PC-3 (cell line): Measurements from ENCODE around the gene SRRM3. TPM values are rescaled to one million over a fixed set of nuclear protein-coding genes. Genes with fewer than 3 reads are reported as not detected.

Source experiments
- ATAC-seq: fragments of 200-7000 bp; cut with Tn5 transposase; 2 replicates; pipeline ENCODE4 v1.9.1; 2020; ENCODE audit warnings: mild to moderate bottlenecking, moderate library complexity
- BruUV-seq: library from RNA; stranded (reverse); fragments of 400-500 nt; replicated peaks from 2 replicates; lab custom pipeline; 2021; lab: Mats Ljungman, UMichigan
- CTCF ChIA-PET: fragments of 300-600 bp; sonication (Branson Sonifier 250); formaldehyde crosslinking; loops from one replicate; lab custom pipeline; 2022; ENCODE audit warnings: antibody characterized with exemption; lab: Charles Lee
- POLR2A ChIA-PET: fragments of 300-600 bp; sonication (Branson Sonifier 250); formaldehyde crosslinking; loops from one replicate; lab custom pipeline; 2022; ENCODE audit warnings: antibody characterized with exemption; ENCODE audit not compliant: unreplicated experiment; lab: Charles Lee
- DNase-seq: peaks from one replicate; pipeline ENCODE4 v3.0.0-alpha.2; 2015
- H2AFZ ChIP-seq: fragments of 300-600 bp; sonication (generic); 2 replicates; pipeline ENCODE4 v1.6.0; 2016; ENCODE audit warnings: antibody characterized with exemption, low read length
- H3F3A ChIP-seq: fragments of 300-600 bp; sonication (generic); one replicate; pipeline ENCODE4 v1.6.0; 2017; ENCODE audit warnings: antibody characterized with exemption, low read length, control low read depth, mild to moderate bottlenecking; ENCODE audit not compliant: unreplicated experiment
- H3K27ac ChIP-seq: fragments of 300-600 bp; sonication (generic); 2 replicates; pipeline ENCODE4 v1.5.1; 2016; ENCODE audit warnings: mild to moderate bottlenecking, low read length
- H3K27me3 ChIP-seq: fragments of 300-600 bp; sonication (generic); 2 replicates; pipeline ENCODE4 v1.6.1; 2016; ENCODE audit warnings: low read length, mixed read lengths
- H3K36me3 ChIP-seq: fragments of 300-600 bp; sonication (generic); 2 replicates; pipeline ENCODE4 v1.6.1; 2016; ENCODE audit warnings: low read depth, mixed run types, low read length, mixed read lengths
- H3K4me1 ChIP-seq: fragments of 300-600 bp; sonication (generic); 2 replicates; pipeline ENCODE4 v1.5.1; 2016; ENCODE audit warnings: low read length; ENCODE audit not compliant: insufficient read depth
- H3K4me2 ChIP-seq: fragments of 300-600 bp; sonication (generic); 2 replicates; pipeline ENCODE4 v1.6.0; 2016; ENCODE audit warnings: low read length
- H3K4me3 ChIP-seq: fragments of 300-600 bp; sonication (generic); 2 replicates; pipeline ENCODE4 v1.5.1; 2016; ENCODE audit warnings: mild to moderate bottlenecking, low read length, mixed read lengths
- H3K79me2 ChIP-seq: fragments of 300-600 bp; sonication (generic); 2 replicates; pipeline ENCODE4 v1.6.1; 2017; ENCODE audit warnings: low read length, mixed read lengths
- H3K9ac ChIP-seq: fragments of 300-600 bp; sonication (generic); 2 replicates; pipeline ENCODE4 v1.6.0; 2016; ENCODE audit warnings: mild to moderate bottlenecking, low read length
- H3K9me2 ChIP-seq: fragments of 300-600 bp; sonication (generic); replicated peaks from 2 replicates; pipeline ENCODE4 v1.6.1; 2016; ENCODE audit warnings: mixed run types, low read length, mixed read lengths
- H3K9me3 ChIP-seq: fragments of 300-600 bp; sonication (generic); 2 replicates; pipeline ENCODE4 v1.6.1; 2016; ENCODE audit warnings: low read length, mixed read lengths
- H4K20me1 ChIP-seq: fragments of 300-600 bp; sonication (generic); 2 replicates; pipeline ENCODE4 v1.6.1; 2016; ENCODE audit warnings: low read length, mixed read lengths
- EZH2 ChIP-seq: fragments of 300-600 bp; sonication (generic); IDR thresholded peaks from one replicate; pipeline ENCODE4 v1.6.1; 2017; ENCODE audit warnings: antibody characterized with exemption, mild to moderate bottlenecking, low read length; ENCODE audit not compliant: unreplicated experiment
- EZH2phosphoT487 ChIP-seq: fragments of 300-600 bp; sonication (generic); IDR thresholded peaks from 2 replicates; pipeline ENCODE4 v1.6.1; 2018; ENCODE audit warnings: mild to moderate bottlenecking, antibody characterized with exemption, low read length, borderline replicate concordance
- intact Hi-C: fragments of 100-400 bp; cut with micrococcal nuclease; formaldehyde crosslinking; loops from 2 replicates; pipeline ENCODE4 v1.9.0; 2023
- total RNA-seq: library from RNA; depleted of rRNA; stranded (reverse); fragments of >200 nt; gene quantifications from 2 replicates; pipeline ENCODE4 v1.2.3, GENCODE V29; 2014
- TF ChIP-seq, protein P1 (sequence below): fragments of 300-600 bp; sonication (generic); conservative IDR thresholded peaks from 2 replicates; pipeline ENCODE4 v1.5.1; 2017; ENCODE audit warnings: antibody characterized with exemption, low read depth, mild to moderate bottlenecking, low read length

Gene SRRM3
- total RNA-seq, 1 experiment from 2014 or later = 0.66 TPM

- peak within 1 kb of the TSS; percentile 67 for H3K9ac ChIP-seq
- H3K79me2 ChIP-seq = peaks cover 10% of the 10 kb centered on the region
- CTCF ChIA-PET = interaction anchor here (1.0 to 1.5 kb wide), 2 partner anchors 11 kb away, joined by 4 to 8 read pairs; no protein-coding TSS in a partner anchor
- POLR2A ChIA-PET = interaction anchor here (0.5 to 0.6 kb wide), 3 partner anchors 10 to 121 kb away, joined by 6 to 19 read pairs (median 8); no protein-coding TSS in a partner anchor
- H3K9me3 ChIP-seq = no peaks in the 10 kb centered on the region
- no peaks in the 10 kb centered on the region for H3K9me2 ChIP-seq
- DNase-seq (peak; percentile 87), ATAC-seq (peak; percentile 52)
- intact Hi-C loops = loop anchor here (1.0 kb wide), 1 partner anchor 8 kb away; no protein-coding TSS in a partner anchor
- H3K4me3 ChIP-seq = peak within 1 kb of the TSS; percentile 84
- H3K4me1 ChIP-seq = peaks cover 22% of the 10 kb centered on the region
- no peaks in the 10 kb centered on the region for H3F3A ChIP-seq
- no peaks in the 10 kb centered on the region for H3K36me3 ChIP-seq
- H2AFZ ChIP-seq = peak within 1 kb of the TSS; percentile 82
- H3K4me2 ChIP-seq = peak within 1 kb of the TSS; percentile 85
- BruUV-seq = TSS peak; percentile 70
- no peaks in the 10 kb centered on the region for H3K27me3 ChIP-seq
- TF ChIP-seq EZH2 = no peak
- no peak for TF ChIP-seq EZH2phosphoT487
- TF ChIP-seq, protein P1, sequence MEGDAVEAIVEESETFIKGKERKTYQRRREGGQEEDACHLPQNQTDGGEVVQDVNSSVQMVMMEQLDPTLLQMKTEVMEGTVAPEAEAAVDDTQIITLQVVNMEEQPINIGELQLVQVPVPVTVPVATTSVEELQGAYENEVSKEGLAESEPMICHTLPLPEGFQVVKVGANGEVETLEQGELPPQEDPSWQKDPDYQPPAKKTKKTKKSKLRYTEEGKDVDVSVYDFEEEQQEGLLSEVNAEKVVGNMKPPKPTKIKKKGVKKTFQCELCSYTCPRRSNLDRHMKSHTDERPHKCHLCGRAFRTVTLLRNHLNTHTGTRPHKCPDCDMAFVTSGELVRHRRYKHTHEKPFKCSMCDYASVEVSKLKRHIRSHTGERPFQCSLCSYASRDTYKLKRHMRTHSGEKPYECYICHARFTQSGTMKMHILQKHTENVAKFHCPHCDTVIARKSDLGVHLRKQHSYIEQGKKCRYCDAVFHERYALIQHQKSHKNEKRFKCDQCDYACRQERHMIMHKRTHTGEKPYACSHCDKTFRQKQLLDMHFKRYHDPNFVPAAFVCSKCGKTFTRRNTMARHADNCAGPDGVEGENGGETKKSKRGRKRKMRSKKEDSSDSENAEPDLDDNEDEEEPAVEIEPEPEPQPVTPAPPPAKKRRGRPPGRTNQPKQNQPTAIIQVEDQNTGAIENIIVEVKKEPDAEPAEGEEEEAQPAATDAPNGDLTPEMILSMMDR = no peak
- no peaks in the 10 kb centered on the region for H4K20me1 ChIP-seq
- peak within 1 kb of the TSS; percentile 51 for H3K27ac ChIP-seq
Measured at GRCh38 chr7:76302347-76303201, 100.9 kb downstream of the SRRM3 start, which contains the start of gene HSPB1. Gene HSPB1 (plus strand): TSS chr7:76302673. CDS start chr7:76302713, 40 bp downstream.

- Histone ChIP-seq H3F3A (no peaks in the 10 kb centered on the region), H3K4me3 (peak overlapping the region; percentile 84), H3K36me3 (no peaks in the 10 kb centered on the region), H3K79me2 (peaks cover 10% of the 10 kb centered on the region), H2AFZ (peak overlapping the region; percentile 82), H3K27me3 (no peaks in the 10 kb centered on the region), H3K9me3 (no peaks in the 10 kb centered on the region), H3K4me2 (peak overlapping the region; percentile 85), H3K4me1 (peaks cover 20% of the 10 kb centered on the region), H4K20me1 (no peaks in the 10 kb centered on the region), H3K27ac (peak overlapping the region; percentile 51), H3K9me2 (no peaks in the 10 kb centered on the region), H3K9ac (peak overlapping the region; percentile 67)
- DNase-seq (peak; percentile 89), ATAC-seq (peak; percentile 61)
- no TSS peak for BruUV-seq
- TF ChIP-seq, protein P1 = no peak
- TF ChIP-seq EZH2 (no peak), EZH2phosphoT487 (no peak)
- CTCF ChIA-PET = interaction anchor here (1.0 to 1.5 kb wide), 2 partner anchors 10 to 12 kb away, joined by 4 to 8 read pairs; no protein-coding TSS in a partner anchor
- POLR2A ChIA-PET = interaction anchor here (0.5 to 0.6 kb wide), 3 partner anchors 11 to 120 kb away, joined by 6 to 19 read pairs (median 8); no protein-coding TSS in a partner anchor
- intact Hi-C loops = no loop called here
Measured at GRCh38 chr7:76303202-76304147, 101.8 kb downstream of the SRRM3 start.
